GM12878 (cell line): ENCODE results near the gene NPLOC4.

ENCODE experiments used
- EED ChIP-seq: sonication (generic); IDR thresholded peaks from 2 replicates; pipeline ENCODE4 v1.6.1; 2016; ENCODE audit warnings: antibody characterized with exemption, low read depth
- JUNB ChIP-seq: IDR thresholded peaks from 2 replicates; pipeline ENCODE4 v1.6.1; 2016; ENCODE audit warnings: antibody characterized with exemption, mild to moderate bottlenecking
- MXI1 ChIP-seq: fragments of 150-350 bp; IDR thresholded peaks from 2 replicates; pipeline ENCODE4 v1.6.1; 2011; ENCODE audit warnings: low read depth, mild to moderate bottlenecking, inconsistent platforms, low read length, improper control_type of control experiment
- POLR2A ChIP-seq: IDR thresholded peaks from 2 replicates; pipeline ENCODE4 v1.6.1; 2011; ENCODE audit warnings: low read depth, mild to moderate bottlenecking, low read length
- RBBP5 ChIP-seq: fragments of 200-600 bp; sonication (generic); conservative IDR thresholded peaks from 2 replicates; pipeline ENCODE4 v1.6.1; 2016
- SREBF1 ChIP-seq: IDR thresholded peaks from 2 replicates; pipeline ENCODE4 v1.6.1; 2012; ENCODE audit warnings: mild to moderate bottlenecking, low read length
- SREBF2 ChIP-seq: IDR thresholded peaks from 2 replicates; pipeline ENCODE4 v1.6.1; 2012; ENCODE audit warnings: mild to moderate bottlenecking, low read length
- TARDBP ChIP-seq: IDR thresholded peaks from 2 replicates; pipeline ENCODE4 v1.6.1; 2016; ENCODE audit warnings: borderline replicate concordance
- TF ChIP-seq, protein P1 (sequence below): IDR thresholded peaks from 2 replicates; pipeline ENCODE4 v1.6.1; 2011; ENCODE audit warnings: borderline replicate concordance, low read depth, mild to moderate bottlenecking, moderate library complexity, low read length; ENCODE audit not compliant: insufficient read depth, poor library complexity, severe bottlenecking
- TF ChIP-seq, protein P2 (sequence below): IDR thresholded peaks from 2 replicates; pipeline ENCODE4 v1.6.1; 2011; ENCODE audit warnings: mild to moderate bottlenecking, low read depth, low read length, moderate library complexity; ENCODE audit not compliant: insufficient replicate concordance
- TF ChIP-seq, protein P3 (sequence below): IDR thresholded peaks from 2 replicates; pipeline ENCODE4 v1.6.1; 2011; ENCODE audit warnings: borderline replicate concordance, low read depth, mild to moderate bottlenecking, moderate library complexity, mixed read lengths, low read length; ENCODE audit not compliant: insufficient read depth; ENCODE audit errors: extremely low read length

DNA sequence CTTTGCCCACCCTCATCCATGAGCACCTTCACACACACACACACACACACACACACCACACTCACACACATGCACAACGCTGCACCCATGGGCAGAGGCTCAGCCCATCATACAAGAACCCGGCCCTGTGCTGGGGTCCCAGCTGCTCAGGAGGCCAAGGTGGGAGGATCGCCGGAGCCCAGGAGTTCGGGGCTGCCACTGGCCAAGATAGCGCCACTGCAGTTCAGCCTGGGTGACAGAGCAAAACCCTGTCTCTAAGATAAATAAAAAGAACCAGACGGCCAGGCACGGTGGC, 112.1 kb downstream of the NPLOC4 start:
- TF ChIP-seq, protein P1, sequence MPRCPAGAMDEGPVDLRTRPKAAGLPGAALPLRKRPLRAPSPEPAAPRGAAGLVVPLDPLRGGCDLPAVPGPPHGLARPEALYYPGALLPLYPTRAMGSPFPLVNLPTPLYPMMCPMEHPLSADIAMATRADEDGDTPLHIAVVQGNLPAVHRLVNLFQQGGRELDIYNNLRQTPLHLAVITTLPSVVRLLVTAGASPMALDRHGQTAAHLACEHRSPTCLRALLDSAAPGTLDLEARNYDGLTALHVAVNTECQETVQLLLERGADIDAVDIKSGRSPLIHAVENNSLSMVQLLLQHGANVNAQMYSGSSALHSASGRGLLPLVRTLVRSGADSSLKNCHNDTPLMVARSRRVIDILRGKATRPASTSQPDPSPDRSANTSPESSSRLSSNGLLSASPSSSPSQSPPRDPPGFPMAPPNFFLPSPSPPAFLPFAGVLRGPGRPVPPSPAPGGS, result no peak
- TF ChIP-seq, protein P2, sequence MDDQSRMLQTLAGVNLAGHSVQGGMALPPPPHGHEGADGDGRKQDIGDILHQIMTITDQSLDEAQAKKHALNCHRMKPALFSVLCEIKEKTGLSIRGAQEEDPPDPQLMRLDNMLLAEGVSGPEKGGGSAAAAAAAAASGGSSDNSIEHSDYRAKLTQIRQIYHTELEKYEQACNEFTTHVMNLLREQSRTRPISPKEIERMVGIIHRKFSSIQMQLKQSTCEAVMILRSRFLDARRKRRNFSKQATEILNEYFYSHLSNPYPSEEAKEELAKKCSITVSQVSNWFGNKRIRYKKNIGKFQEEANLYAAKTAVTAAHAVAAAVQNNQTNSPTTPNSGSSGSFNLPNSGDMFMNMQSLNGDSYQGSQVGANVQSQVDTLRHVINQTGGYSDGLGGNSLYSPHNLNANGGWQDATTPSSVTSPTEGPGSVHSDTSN, result no peak
- TF ChIP-seq, protein P3, sequence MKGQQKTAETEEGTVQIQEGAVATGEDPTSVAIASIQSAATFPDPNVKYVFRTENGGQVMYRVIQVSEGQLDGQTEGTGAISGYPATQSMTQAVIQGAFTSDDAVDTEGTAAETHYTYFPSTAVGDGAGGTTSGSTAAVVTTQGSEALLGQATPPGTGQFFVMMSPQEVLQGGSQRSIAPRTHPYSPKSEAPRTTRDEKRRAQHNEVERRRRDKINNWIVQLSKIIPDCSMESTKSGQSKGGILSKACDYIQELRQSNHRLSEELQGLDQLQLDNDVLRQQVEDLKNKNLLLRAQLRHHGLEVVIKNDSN, result no peak
- TF ChIP-seq SREBF2, result no peak
- no peak for TF ChIP-seq SREBF1
- TF ChIP-seq JUNB, result no peak
- no peak for TF ChIP-seq POLR2A
- no peak for TF ChIP-seq EED
- TF ChIP-seq RBBP5, result no peak
- TF ChIP-seq MXI1, result no peak
- TF ChIP-seq TARDBP, result no peak
